HTR-8/SVneo (cell line): ENCODE measurements around the gene MYDGF.

Experiments used
- DNase-seq: peaks from one replicate; pipeline ENCODE4 v3.0.0; 2011; ENCODE audit warnings: low spot score, mixed read lengths; ENCODE audit not compliant: insufficient read length
- FAIRE-seq: peaks from 2 replicates; lab custom pipeline; 2011; peaks lifted over from hg19 to GRCh38; lab: Jason Lieb, UNC

Gene MYDGF

DNA sequence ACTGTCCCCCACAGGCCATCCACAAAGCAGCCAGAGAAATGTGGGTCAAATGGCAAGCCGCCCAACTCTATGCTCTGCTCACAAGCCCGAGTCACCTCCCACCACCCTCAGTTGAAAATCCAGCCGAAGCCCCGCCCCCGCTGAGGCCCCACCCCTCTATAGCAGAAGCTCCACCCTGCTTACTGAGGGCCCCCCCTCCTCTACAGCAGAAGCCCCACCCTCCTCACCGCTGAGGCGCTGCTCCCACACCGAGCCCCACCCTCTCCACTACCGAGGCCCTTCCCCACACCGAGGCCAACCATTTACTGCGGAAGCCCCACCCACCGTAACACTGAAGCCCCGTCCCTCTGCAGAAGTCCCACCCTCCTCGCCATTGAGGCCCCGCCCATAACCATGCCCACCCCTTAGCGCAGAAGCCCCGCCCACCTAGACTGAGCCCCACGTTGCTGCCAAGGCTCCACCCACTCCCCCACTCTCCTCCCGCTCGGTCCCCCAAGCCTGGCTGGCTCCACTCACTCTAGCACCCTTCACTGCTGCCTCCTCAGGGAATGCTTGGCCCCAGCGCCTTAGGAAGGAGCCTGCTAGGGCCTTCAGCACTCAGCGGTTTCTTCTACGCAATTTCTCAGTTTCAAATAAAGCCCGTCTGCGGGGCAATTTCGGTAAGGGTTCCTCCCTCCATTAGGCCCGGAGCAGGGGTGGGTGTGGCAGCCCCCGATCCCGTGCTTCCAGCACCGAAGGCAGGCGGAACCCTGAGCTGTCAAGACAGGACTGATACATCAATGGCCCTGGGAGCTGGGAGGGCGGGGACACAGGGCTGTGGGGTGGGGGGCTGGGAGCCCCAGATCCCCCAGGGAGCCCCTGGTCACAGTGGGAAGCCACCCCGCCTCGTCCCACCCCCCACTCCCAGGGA, 9.0 kb upstream of the MYDGF start:
- FAIRE-seq (no peak), DNase-seq (no peak)

GRCh38 chr19:4676955-4677731, 7.0 kb upstream of the MYDGF start:
- FAIRE-seq, result no peak
- peak; percentile 28 for DNase-seq

DNA sequence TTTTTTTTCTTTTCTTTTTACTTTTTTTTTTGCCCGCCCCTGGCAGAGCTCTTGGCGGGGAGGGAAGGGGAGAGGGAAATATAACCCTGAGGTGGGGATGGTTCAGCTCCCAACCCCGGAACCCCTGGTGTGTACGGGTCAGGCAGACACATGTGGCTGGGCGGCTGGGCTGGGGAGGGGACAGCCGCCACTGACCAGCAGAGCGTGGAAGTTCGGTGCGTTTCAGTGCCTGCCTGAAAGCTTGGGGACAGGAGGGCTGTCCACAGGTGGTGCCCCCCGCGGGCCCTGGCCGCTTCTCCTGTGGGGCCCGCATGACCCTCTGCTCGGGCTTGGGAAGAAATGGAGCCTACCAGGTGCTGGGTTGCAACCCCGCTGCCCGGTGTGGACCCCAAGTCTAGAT, 5.2 kb upstream of the MYDGF start:
- DNase-seq, result no peak
- no peak for FAIRE-seq

GRCh38 chr19:4673726-4674125, 3.6 kb upstream of the MYDGF start:
- FAIRE-seq, result no peak
- DNase-seq, result no peak

DNA sequence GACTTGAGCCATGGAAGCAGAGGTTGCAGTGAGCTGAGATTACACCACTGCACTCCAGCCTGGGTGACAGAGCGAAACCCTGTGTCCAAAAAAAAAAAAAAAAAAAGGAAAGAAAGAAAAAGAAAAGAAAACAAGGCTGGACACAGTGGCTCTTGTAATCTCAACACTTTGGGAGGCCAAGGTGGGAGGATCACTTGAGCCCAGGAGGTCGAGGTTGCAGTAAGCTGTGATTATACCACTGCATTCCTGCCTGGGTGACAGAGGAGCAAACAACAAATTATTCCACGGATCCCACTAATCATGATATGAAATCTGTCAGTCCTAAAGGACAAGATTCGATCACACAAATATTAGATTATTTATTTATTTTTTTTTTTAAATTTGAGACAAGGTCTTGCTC, 3.1 kb upstream of the MYDGF start:
- DNase-seq (no peak), FAIRE-seq (no peak)

- FAIRE-seq, result no peak
- no peak for DNase-seq
Observed at GRCh38 chr19:4671185-4671851, 1.2 kb upstream of the MYDGF start.

GRCh38 chr19:4664642-4665041, 5.5 kb downstream of the MYDGF start:
- no peak for DNase-seq
- no peak for FAIRE-seq

GRCh38 chr19:4662812-4663211, 7.3 kb downstream of the MYDGF start:
- DNase-seq (no peak), FAIRE-seq (no peak)

DNA sequence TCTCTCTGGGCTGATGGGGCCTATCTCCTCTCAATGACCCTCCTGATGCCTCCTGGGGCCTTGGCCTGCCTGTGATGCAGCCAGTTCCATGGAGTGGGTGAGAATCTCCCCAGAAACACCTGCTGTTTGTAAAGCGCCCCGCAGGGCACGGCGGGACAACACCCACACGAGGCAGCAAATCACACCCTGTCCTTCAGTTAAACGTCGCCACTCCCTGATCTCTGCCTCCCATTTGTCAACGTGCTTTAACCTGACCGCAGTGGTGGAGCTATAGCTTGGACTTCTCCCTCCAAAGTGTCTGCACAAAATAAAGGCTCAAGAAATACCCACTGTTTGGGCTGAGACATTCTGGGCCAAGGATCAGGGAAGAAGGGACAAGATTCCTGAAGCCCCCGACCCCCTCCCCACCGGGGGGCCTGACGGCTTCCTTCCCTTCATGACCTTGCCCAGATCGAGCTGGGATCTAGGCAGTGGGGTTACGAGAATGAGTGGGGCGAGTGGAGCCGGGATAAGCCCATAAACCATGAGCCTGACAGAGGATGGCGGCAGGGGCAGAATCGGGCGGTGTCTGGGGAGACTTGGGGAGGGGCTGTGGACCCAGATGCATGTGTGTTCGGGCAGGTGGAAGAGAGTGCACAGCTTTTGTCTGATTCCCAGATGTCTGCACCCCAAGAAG, 8.0 kb downstream of the MYDGF start:
- FAIRE-seq (no peak), DNase-seq (no peak)

DNA sequence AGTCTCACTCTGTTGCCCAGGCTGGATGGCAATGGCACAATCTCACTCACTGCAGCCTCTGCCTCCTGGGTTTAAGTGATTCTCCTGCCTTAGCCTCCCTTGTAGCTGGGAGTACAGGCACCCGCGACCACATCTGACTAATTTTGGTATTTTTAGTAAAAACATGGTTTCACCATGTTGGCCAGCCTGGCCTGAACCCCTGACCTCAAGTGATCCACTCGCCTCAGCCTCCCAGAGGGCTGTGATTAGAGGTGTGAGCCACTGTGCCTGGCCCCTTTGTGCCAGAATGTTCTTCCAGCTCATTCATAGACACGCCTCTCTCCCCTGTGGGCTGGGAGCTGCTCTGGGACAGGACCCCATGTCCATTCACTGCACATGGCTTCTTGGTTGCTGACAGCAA, 9.1 kb downstream of the MYDGF start:
- no peak for FAIRE-seq
- DNase-seq, result no peak

GRCh38 chr19:4660181-4660791, 9.9 kb downstream of the MYDGF start:
- FAIRE-seq, result no peak
- no peak for DNase-seq

GRCh38 chr19:4657835-4658234, 12.3 kb downstream of the MYDGF start:
- no peak for FAIRE-seq
- no peak for DNase-seq

DNA sequence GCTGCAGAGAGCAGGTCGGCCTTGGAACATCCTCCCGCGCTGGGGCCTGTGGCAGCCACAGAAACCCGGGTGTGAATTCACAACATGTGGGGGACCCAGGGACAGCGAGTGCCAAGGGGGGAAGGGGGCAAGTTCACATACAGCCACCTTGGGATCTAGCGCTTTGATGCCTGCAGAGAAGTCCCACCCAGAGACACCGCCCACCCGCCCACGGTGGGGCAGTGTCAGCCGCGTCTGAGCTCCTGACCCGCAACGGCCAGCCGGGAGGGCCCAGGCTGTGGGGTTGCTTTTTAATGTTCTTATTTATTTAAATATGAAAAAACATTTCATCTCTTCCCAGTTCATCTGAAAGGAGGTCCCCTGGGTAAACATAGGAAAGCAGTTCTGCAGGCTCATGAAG, 12.9 kb downstream of the MYDGF start:
- no peak for FAIRE-seq

DNA sequence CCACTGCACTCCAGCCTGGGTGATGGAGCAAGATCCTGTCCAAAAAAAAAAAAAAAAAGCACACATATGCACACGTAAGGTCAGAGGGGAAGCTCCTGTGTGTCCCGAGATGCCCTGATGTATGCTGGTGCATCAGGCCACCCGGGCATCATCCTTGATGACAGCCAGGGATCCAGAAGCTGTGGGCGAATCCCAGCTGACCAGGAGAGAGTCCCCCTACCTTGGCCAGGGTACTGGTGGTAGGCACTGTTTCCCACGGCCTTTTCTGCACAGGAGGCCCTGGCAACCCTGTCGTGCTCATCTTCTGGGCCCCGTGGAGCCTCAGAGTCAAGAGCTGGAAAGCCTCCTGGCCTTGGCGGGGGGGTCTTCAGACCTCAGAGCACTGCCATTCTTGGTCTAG, 14.0 kb downstream of the MYDGF start:
- DNase-seq (no peak), FAIRE-seq (no peak)

More for the DNA sequence above, 12.9 kb downstream of the MYDGF start:
- DNase-seq, result no peak

DNA sequence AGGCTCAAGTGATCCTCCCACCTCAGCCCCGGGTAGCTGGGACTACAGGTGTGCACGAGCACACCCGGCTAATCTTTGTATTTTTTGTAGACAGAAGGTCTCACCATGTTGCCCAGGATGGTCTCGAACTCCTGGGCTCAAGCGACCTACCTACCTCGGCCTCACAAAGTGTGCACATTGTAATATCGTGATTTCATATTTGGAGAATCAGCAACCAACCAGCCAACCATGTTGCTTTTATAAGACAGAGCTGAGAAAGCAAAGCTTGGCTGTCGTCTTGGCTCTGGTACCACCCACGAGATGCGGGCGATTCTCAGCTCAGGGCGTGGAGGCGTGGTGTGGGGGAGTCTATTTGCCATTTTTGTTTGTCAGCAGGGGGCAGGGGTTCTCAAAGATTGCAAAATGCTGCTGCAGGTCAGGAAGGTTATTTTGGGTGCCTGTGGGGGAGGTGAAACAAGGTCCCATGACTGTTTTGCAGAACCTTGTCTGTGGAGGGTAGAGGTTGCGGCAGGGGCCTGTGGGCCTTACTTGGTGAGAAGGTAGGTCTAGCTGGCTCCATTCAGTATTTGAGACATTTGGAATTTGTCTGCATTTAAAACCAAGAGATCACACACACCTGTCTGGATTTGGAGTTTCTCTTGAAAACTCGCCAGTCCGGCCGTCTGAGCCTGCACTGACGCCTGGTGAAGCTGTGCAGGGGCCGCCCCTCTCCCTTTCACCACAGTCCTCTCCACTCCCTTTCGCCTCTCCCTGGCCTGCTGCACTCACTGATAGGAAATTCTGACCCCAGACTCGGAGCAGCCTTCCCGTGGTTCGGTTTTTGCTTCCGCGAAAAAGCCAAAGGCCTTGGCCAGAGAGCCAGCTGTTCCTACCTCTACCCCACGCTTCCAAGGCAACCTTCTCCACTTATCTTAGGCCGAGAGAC, 15.4 kb downstream of the MYDGF start:
- FAIRE-seq, result no peak
- DNase-seq, result no peak

DNA sequence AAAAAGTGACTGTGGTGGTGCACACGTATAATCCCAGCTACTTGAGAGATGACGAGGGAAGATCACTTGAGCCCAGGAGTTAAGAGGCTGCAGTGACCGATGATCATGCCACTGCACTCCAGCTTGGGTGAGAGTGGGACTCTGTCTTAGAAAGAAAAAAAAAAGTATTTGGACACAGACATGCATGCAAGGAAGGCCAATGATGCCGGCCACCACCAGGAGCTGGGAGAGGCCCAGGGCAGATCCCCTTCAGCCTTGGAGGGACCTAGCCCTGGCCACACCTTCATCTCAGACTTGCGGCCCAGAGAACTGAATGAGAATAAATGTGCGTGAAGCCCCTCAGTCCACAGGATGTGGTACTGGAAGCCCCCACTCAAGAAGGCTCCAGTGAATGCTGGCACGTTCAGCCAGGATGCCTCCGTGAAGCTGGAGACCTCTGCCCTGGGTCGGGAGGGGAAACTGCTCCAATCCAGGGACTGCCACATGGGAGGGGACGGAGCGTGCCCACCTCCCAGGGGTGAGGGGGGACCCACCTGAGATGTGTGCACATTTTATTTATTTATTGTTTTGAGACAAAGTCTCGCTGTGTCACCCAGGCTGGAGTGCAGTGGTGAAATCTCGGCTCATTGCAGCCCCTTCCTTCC, 16.2 kb downstream of the MYDGF start:
- no peak for FAIRE-seq

GRCh38 chr19:4652075-4652474, 18.1 kb downstream of the MYDGF start:
- DNase-seq (no peak), FAIRE-seq (no peak)

More for the DNA sequence above, 16.2 kb downstream of the MYDGF start:
- no peak for DNase-seq

GRCh38 chr19:4650159-4650558, 20.0 kb downstream of the MYDGF start:
- FAIRE-seq, result no peak
- DNase-seq, result no peak
